Measurements from ENCODE around the gene UHRF2. TPM values are rescaled to one million over a fixed set of nuclear protein-coding genes. Genes with fewer than 3 reads are reported as not detected.

Gene UHRF2
- total RNA-seq, 1 experiment from 2014 or later: 45.2 TPM

GRCh38 chr9:6408320-6408719 is 4.7 kb upstream of the UHRF2 start:
- Histone ChIP-seq H2BK12ac (ENCODE audit: insufficient read length, low read depth, low read length) (no peak overlapping the region), H3K4me2 (ENCODE audit: insufficient read depth, insufficient read length, low read length) (no peak overlapping the region), H3T11ph (ENCODE audit: low read length) (no peak overlapping the region), H2BK5ac (ENCODE audit: insufficient read length, low read length) (no peak overlapping the region), H2BK15ac (ENCODE audit: low read depth, low read length) (no peak overlapping the region), H4K8ac (replicated peaks; ENCODE audit: insufficient read length, low read depth, low read length) (no peak overlapping the region), H4K5ac (ENCODE audit: insufficient read length, low read depth, low read length) (no peak overlapping the region), H3K4ac (ENCODE audit: low read depth, low read length) (no peak overlapping the region), H2BK120ac (ENCODE audit: low read depth, low read length, poor library complexity, severe bottlenecking) (no peak overlapping the region), H3K23ac (ENCODE audit: insufficient read length, low read depth, low read length) (no peak overlapping the region), H3K56ac (ENCODE audit: insufficient read length, low read depth, low read length) (no peak overlapping the region), H2AK5ac (ENCODE audit: insufficient read length, low read length) (no peak overlapping the region), H4K20me1 (ENCODE audit: control insufficient read depth, insufficient read depth, insufficient read length) (no peaks in the 10 kb centered on the region), H4K91ac (ENCODE audit: insufficient read length, low read depth, low read length) (no peak overlapping the region), H3K4me1 (ENCODE audit: insufficient read depth, low read length) (no peaks in the 10 kb centered on the region), H3K9me3 (ENCODE audit: control insufficient read depth, low read depth, low read length) (no peaks in the 10 kb centered on the region), H3K79me1 (ENCODE audit: insufficient read depth, low read depth, low read length, poor library complexity, severe bottlenecking) (no peaks in the 10 kb centered on the region), H3K27me3 (ENCODE audit: insufficient read depth, low read length) (no peaks in the 10 kb centered on the region), H3K18ac (ENCODE audit: insufficient read length, low read depth, low read length) (no peak overlapping the region), H3K23me2 (ENCODE audit: insufficient read length, low read depth, low read length, poor library complexity, severe bottlenecking) (peaks cover 7% of the 10 kb centered on the region), H3K27ac (ENCODE audit: insufficient read length, low read depth, low read length) (no peak overlapping the region), H2BK20ac (ENCODE audit: low read depth, low read length, poor library complexity, severe bottlenecking) (no peak overlapping the region), H2AFZ (ENCODE audit: low read length) (no peak overlapping the region), H3K9ac (ENCODE audit: extremely low read depth, insufficient read length, low read length) (no peak overlapping the region), H3K79me2 (ENCODE audit: insufficient read depth, low read length) (no peaks in the 10 kb centered on the region), H3K14ac (ENCODE audit: insufficient read depth, low read length) (no peak overlapping the region)
- no peak for DNase-seq
- 0 out of 4 replicates have a peak, but pooled peaks cover 0 to 3% of the 10 kb centered on the region in 2 experiments for H3K4me1 Mint-ChIP-seq
- peaks cover 21% of the 10 kb centered on the region for H3K27me3 Mint-ChIP-seq (ENCODE audit: low read depth)
- peaks cover 0 to 2% (median 0%) of the 10 kb centered on the region in 3 experiments; a peak in 1 of 7 replicates for H3K36me3 Mint-ChIP-seq (ENCODE audit: insufficient read depth in 1 of 3, low read depth in 3 of 3)
- H3K27ac Mint-ChIP-seq: no peak overlapping the region; a peak in 1 of 7 replicates
- no peaks in the 10 kb centered on the region for H3K9me3 Mint-ChIP-seq
- no peak overlapping the region for H3K4me3 Mint-ChIP-seq
- no peak for TF ChIP-seq CTCF (conservative IDR thresholded peaks at IDR 0.05)
- no CpG with 5 or more reads among the region's 8 CpGs for WGBS (ENCODE audit: extremely low coverage, insufficient read length, low lambda C conversion rate)
